HG03520 (cell line): ENCODE results near the gene DOHH.
"Not testable (repeated sequence)": the region's sequence is repeated elsewhere in the genome, so short reads cannot be mapped to it uniquely, and the experiment has no call there.

ENCODE experiments used
- ATAC-seq: cut with Tn5 transposase; IDR thresholded peaks from one replicate; pipeline ENCODE4 v1.9.1; 2021; ENCODE audit warnings: mild to moderate bottlenecking, moderate library complexity; ENCODE audit not compliant: unreplicated experiment

The DOHH gene

GRCh38 chr19:3534375-3535234 is 34.1 kb upstream of the DOHH start:
- ATAC-seq: no peak

GRCh38 chr19:3533563-3534216 is 33.2 kb upstream of the DOHH start:
- no peak for ATAC-seq

DNA sequence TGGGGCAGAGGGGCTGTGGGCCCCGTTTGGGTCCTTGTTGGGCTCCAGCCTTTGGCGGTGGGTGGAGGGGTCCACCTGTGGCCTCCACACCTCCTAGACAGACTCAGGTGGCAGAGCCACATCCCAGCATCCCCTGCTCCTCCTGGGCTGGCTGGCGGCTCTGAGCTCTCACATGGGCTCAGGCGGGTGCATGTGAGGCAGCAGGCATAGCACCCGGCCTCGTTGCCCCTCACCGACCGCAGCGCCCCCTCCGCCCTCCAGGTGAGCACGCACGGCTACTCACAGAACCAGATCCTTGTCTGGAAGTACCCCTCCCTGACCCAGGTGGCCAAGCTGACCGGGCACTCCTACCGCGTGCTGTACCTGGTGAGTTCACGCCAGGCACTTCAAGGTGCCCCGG is 32.6 kb upstream of the DOHH start:
- no peak for ATAC-seq

DNA sequence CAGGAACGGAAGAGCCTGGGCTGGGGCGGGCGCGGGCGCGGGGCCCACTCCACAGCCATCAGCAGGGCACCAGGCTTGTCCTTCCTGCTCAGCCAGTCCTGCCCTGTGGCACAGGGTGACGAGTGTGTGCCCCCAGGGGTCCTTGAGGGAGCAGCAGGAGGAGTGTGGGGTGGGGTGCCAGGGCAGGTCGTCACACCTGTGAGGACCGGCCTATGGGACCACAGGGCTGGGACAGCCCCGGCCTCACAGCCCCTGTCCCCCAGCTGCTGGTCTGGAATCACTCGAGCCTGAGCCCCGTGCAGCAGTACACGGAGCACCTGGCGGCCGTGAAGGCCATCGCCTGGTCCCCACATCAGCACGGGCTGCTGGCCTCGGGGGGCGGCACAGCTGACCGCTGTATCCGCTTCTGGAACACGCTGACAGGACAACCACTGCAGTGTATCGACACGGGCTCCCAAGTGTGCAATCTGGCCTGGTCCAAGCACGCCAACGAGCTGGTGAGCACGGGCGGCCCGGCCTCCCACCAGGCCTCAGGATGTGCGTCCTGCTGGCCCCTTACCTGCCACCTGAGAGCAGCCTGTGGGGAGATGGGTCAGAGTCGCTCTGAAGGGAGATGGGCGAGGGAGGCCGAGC is 31.8 kb upstream of the DOHH start:
- no peak for ATAC-seq

DNA sequence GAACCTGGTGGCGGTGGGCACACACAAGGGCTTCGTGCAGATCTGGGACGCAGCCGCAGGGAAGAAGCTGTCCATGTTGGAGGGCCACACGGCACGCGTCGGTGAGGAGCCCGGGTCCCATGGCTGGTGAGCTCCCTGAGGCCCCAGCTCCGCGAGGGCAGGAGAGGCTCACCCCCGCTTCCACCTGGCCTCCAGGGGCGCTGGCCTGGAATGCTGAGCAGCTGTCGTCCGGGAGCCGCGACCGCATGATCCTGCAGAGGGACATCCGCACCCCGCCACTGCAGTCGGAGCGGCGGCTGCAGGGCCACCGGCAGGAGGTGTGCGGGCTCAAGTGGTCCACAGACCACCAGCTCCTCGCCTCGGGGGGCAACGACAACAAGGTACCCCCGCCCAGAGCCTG is 31.2 kb upstream of the DOHH start:
- no peak for ATAC-seq

DNA sequence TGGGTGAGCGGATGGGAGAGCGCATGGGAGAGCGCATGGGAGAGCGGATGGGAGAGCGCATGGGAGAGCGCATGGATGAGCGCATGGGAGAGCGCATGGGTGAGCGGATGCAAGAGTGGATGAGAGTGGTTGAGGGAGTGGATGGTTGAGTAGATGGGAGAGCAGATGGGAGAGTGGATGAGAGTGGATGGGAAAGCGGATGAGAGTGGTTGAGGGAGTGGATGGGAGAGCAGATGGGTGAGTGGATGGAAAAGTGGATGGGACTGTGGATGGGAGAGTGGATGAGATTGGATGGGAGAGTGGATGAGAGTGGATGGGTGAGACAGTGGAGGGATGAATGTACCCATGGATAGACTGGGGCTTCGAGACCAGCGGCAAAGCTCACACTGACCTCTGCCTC is 29.9 kb upstream of the DOHH start:
- no peak for ATAC-seq

DNA sequence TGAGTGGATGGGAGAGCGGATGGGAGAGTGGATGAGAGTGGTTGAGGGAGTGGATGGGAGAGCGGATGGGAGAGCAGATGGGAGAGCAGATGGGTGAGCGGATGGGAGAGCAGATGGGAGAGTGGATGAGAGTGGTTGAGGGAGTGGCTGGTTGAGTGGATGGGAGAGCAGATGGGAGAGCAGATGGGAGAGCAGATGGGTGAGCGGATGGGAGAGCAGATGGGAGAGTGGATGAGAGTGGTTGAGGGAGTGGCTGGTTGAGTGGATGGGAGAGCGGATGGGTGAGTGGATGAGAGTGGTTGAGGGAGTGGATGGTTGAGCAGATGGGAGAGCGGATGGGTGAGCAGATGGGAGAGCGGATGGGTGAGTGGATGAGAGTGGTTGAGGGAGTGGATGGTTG is 28.8 kb upstream of the DOHH start:
- not testable (repeated sequence) for ATAC-seq

DNA sequence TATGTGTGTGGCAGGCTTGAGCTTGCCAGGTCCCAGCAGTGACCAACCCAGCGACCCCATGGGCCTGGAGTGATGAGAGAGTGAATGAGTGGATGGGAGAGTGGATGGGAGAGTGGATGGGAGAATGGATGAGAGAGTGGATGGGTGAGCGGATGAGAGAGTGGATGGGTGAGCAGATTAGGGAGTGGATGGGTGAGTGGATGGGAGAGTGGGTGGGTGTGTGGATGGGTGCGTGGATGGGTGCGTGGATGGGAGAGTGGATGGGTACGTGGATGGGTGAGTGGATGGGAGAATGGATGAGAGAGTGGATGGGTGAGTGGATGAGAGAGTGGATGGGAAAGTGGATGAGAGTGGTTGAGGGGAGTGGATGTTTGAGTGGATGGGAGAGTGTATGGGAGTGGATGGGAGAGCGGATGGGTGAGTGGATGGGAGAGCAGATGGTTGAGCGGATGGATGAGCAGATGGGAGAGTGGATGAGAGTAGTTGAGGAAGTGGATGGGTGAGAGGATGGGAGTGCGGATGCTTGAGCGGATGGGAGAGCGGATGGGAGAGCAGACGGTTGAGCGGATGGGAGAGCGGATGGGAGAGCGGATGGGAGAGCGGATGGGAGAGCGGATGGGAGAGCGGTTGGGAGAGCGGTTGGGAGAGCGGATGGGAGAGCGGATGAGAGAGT is 28.2 kb upstream of the DOHH start:
- ATAC-seq: no peak

DNA sequence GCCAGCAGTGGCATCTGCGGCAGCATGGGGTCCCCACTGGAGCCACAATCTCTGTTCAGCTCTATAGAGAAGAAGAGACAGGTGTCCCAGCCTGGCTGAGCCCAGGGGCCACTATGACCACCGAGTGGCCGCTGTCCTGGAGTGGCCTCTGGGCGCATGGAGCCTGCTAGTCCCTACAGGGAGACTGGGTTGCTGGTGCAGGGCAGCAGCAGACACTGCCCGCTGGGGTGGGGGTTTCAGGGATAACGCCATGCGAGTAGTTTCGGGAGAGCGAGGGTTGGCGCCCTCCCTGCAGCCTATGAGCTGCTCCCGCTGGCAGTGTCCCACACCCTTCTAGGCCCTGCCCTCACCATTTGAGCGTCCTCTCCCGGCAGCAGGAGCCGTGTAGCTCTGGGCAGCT is 27.6 kb upstream of the DOHH start:
- ATAC-seq: no peak

GRCh38 chr19:3527238-3527910 is 26.9 kb upstream of the DOHH start:
- ATAC-seq: no peak

DNA sequence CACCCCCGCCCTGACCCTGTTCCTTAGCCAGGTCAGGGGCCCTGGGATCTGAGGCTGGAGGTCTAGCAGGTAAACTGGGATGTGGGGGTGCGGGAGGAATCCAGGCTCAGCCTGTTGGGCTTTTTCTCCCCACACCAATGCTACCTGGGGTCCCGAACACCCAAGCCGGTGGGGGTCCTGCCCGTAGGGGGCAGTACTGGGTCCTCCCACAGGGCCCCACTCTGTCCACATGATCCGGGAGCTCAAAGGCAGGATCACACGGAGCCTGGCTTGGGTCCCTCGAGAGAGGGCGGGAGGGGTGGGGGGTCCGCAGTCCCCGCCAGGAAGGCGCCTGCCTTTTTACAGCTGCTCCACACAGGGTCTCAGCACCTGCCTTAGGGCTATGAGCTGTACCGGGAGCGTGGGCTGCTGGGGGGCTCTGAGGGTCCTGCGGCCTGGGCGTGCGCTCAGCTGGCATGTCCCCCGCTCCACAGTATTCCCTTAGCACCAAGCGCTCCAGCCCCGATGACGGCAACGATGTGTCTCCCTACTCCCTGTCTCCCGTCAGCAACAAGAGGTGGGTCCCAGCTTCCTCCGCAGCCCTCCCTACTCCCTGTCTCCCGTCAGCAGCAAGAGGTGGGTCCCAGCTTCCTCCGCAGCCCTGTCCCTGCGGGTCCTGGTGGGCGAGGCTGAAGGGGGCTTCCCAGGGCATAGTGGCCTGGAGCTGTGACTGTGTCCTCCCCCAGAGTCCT is 26.2 kb upstream of the DOHH start:
- no peak for ATAC-seq

- ATAC-seq: no peak
These were observed 24.5 kb upstream of the DOHH start for GRCh38 chr19:3524904-3525451.

DNA sequence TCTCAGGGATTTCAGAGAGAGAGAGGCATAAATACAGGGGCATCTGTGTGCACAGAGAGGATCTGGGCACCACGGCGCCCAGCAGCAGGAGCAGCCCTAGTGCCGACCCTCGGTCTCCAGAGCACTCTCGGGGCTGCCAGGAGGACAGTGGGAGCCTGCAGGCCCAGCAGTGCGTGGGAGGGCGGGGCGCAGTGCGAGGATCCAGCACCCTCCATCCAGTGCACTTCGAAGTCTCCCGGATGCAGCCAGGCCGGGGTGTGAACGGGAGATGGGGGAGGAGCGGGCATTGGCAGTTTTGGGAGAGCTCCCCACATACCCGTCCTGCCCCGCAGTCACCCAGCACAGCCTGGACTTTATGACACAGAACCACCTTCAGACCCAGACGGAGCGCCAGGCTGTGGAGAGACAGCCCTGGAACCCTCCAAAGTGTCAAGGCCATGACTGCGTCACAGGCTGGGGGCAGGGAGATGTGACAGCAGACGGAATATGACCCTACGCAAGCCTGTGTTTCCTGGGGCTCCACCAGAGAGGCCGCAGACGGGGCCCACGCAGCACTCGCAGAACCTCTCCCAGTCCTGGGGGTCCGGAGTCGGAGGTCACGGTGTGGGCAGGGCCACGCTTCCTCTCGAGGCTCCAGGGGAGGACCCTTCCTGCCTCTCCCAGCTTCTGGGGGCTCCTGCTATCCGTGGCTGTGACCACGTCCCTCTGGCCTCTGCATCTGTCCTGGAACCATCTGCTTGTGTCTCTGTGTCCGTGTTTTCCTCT is 23.8 kb upstream of the DOHH start:
- ATAC-seq: no peak

GRCh38 chr19:3523361-3524077 is 23.0 kb upstream of the DOHH start:
- no peak for ATAC-seq

DNA sequence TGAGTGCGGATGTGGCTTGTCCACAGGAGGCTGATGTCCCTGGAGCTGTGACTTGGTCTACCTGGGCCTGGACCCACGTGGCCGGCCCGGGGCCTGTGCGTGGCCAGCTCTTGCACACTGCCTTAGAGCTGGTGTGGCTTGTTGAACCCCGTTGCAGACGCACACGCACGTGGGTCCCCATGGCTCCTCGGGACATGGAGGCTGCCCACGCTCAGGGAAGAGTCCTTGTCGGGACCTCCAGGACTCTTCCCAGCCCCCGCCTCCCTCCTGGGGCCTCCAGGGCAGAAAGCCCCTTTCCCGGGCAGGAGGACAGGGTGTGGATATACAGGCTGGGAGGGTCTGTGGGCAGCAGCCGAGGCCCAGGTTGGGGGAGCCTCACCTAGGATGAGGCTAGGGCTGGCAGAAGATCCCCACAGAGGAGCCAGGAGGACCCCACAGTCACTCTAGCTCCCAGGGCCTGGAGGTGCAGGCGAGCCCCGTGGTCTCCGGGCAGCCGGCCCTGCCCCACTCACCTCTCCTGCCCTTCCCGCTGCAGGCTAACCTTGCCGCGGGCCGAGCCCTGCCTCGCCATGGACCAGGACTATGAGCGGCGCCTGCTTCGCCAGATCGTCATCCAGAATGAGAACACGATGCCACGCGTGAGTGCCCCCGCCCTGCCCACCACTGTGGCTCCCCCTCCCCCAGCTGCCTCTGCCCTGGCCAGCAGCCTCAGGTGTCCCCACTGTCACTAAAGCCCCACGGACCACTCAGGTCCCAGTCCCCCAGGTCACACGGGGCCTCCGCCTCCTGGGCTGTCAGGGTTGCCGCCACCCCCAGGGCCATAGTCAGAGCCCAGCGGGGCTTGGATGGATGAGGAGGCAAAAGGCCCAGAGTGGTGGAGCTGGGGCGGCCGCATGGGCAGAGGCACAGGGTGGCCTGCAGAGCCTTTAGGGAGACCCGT is 22.2 kb upstream of the DOHH start:
- no peak for ATAC-seq

- ATAC-seq: no peak
These were observed 20.6 kb upstream of the DOHH start for GRCh38 chr19:3521104-3521445.
